Liver (tissue), 9 donors: Measurements from ENCODE around the gene PSMD7. TPM values are rescaled to one million over a fixed set of nuclear protein-coding genes. Genes with fewer than 3 reads are reported as not detected.

ENCODE experiments used
- DNase-seq: peaks from one replicate; pipeline ENCODE4 v3.0.0-alpha.2; 2017; ENCODE audit warnings: low spot score
- H3K27ac ChIP-seq, 2 donors: one replicate each; pipeline ENCODE4 v1.7.0; 2013; ENCODE audit warnings: inconsistent platforms in 2 of 2, low read length in 2 of 2, control low read depth in 1 of 2, low read depth in 1 of 2, mild to moderate bottlenecking in 1 of 2
- H3K27me3 ChIP-seq, 4 donors: one replicate each; pipeline versions ENCODE4 v1.6.1 to v1.7.0; 2013; ENCODE audit warnings: low read length in 3 of 4, inconsistent platforms in 1 of 4, mild to moderate bottlenecking in 1 of 4, moderate library complexity in 1 of 4; ENCODE audit not compliant: control insufficient read depth in 4 of 4, insufficient read depth in 4 of 4
- H3K36me3 ChIP-seq, 4 donors: one replicate each; pipeline versions ENCODE4 v1.6.1 to v1.7.0; 2013; ENCODE audit warnings: low read length in 3 of 4, mild to moderate bottlenecking in 3 of 4, low read depth in 1 of 4, moderate library complexity in 1 of 4; ENCODE audit not compliant: control insufficient read depth in 4 of 4, insufficient read depth in 3 of 4
- H3K4me1 ChIP-seq, 4 donors: one replicate each; pipeline versions ENCODE4 v1.6.1 to v1.7.0; 2013; ENCODE audit warnings: low read length in 3 of 4, mild to moderate bottlenecking in 3 of 4, moderate library complexity in 1 of 4; ENCODE audit not compliant: control insufficient read depth in 4 of 4, insufficient read depth in 4 of 4
- H3K4me3 ChIP-seq, 3 donors: one replicate each; pipeline versions ENCODE4 v1.6.1 to v1.7.0; 2013; ENCODE audit warnings: low read length in 3 of 3, control low read depth in 1 of 3, low read depth in 1 of 3, mild to moderate bottlenecking in 1 of 3
- H3K9ac ChIP-seq, 2 donors: one replicate each; pipeline ENCODE4 v1.7.0; 2013; ENCODE audit warnings: low read length in 2 of 2, mild to moderate bottlenecking in 2 of 2, moderate library complexity in 2 of 2, control low read depth in 1 of 2, low read depth in 1 of 2
- H3K9me3 ChIP-seq, 4 donors: one replicate each; pipeline versions ENCODE4 v1.6.1 to v1.7.0; 2013; ENCODE audit warnings: low read length in 3 of 4; ENCODE audit not compliant: control insufficient read depth in 4 of 4
- ATF3 ChIP-seq: IDR thresholded peaks from 2 replicates; pipeline ENCODE4 v1.6.1; 2016; ENCODE audit warnings: antibody characterized with exemption
- CTCF ChIP-seq: fragments of 150-350 bp; IDR thresholded peaks from 2 replicates; pipeline ENCODE4 v1.5.1; 2017; ENCODE audit warnings: improper control_type of control experiment, low read depth, low read length; ENCODE audit not compliant: missing input control
- EGR1 ChIP-seq, 2 donors: IDR thresholded peaks; 2 replicates each; pipeline ENCODE4 v1.6.1; 2016 to 2018; ENCODE audit warnings: antibody characterized with exemption in 2 of 2, low read depth in 2 of 2
- FOXA1 ChIP-seq: IDR thresholded peaks from 2 replicates; pipeline ENCODE4 v1.6.1; 2016; ENCODE audit warnings: antibody characterized with exemption
- FOXA2 ChIP-seq: IDR thresholded peaks from 2 replicates; pipeline ENCODE4 v1.6.1; 2016; ENCODE audit warnings: antibody characterized with exemption
- GABPA ChIP-seq, 2 donors: IDR thresholded peaks in 1 of 2; conservative IDR thresholded peaks in 1 of 2; 2 replicates each; pipeline ENCODE4 v1.6.1; 2016; ENCODE audit warnings: antibody characterized with exemption in 2 of 2, mild to moderate bottlenecking in 1 of 2, moderate library complexity in 1 of 2
- HNF4A ChIP-seq, 2 donors: conservative IDR thresholded peaks; 2 replicates each; pipeline ENCODE4 v1.6.1; 2016; ENCODE audit warnings: antibody characterized with exemption in 2 of 2, mild to moderate bottlenecking in 2 of 2
- HNF4G ChIP-seq: IDR thresholded peaks from 2 replicates; pipeline ENCODE4 v1.6.1; 2016; ENCODE audit warnings: antibody characterized with exemption
- JUND ChIP-seq, 2 donors: IDR thresholded peaks; 2 replicates each; pipeline ENCODE4 v1.6.1; 2016; ENCODE audit warnings: antibody characterized with exemption in 2 of 2
- MAX ChIP-seq: IDR thresholded peaks from 2 replicates; pipeline ENCODE4 v1.6.1; 2016; ENCODE audit warnings: antibody characterized with exemption
- NR2F2 ChIP-seq: IDR thresholded peaks from 2 replicates; pipeline ENCODE4 v1.6.1; 2016; ENCODE audit warnings: antibody characterized with exemption
- REST ChIP-seq: IDR thresholded peaks from 2 replicates; pipeline ENCODE4 v1.6.1; 2016; ENCODE audit warnings: antibody characterized with exemption, mild to moderate bottlenecking
- SP1 ChIP-seq: IDR thresholded peaks from 2 replicates; pipeline ENCODE4 v1.6.1; 2018; ENCODE audit warnings: antibody characterized with exemption, mild to moderate bottlenecking
- TAF1 ChIP-seq: conservative IDR thresholded peaks from 2 replicates; pipeline ENCODE4 v1.6.1; 2016; ENCODE audit warnings: antibody characterized with exemption, mild to moderate bottlenecking
- YY1 ChIP-seq: IDR thresholded peaks from 2 replicates; pipeline ENCODE4 v1.6.1; 2016; ENCODE audit warnings: antibody characterized with exemption, mild to moderate bottlenecking
- ZBTB33 ChIP-seq: IDR thresholded peaks from 2 replicates; pipeline ENCODE4 v1.6.1; 2016; ENCODE audit warnings: antibody characterized with exemption
- WGBS: extraction: QIAGEN DNeasy Blood & Tissue Kit; methylation state at CpG from one replicate; pipeline ENCODE4 v1.1.7; 2013; 5-methylcytosine and 5-hydroxymethylcytosine counted together
- polyA plus RNA-seq, 2 donors: library from polyadenylated mRNA; stranded (reverse) in 1 of 2; unstranded in 1 of 2; fragments of 200-250 nt in 1 of 2; fragments of >200 nt in 1 of 2; fragmentation: Nextera tagmentation in 1 of 2; extraction: Ambion mirVana in 1 of 2; gene quantifications; one replicate each; pipeline versions ENCODE4 v1.2.1 to v1.2.3, GENCODE V29; 2013 to 2015
- total RNA-seq, 2 donors: library from RNA; depleted of rRNA; stranded (reverse); fragments of >200 nt; gene quantifications; one replicate each; pipeline ENCODE4 v1.2.3, GENCODE V29; 2014
- donor health status: healthy.
- donor health status: healthy.
- donor health status: healthy.
- donor health status: healthy.
- donor health status: healthy.

The PSMD7 gene
- total and polyA plus RNA-seq, 4 donors: 33.7 to 84.9 (median 60.9) TPM

GRCh38 chr16:74281300-74281699 is 15.3 kb upstream of the PSMD7 start:
- TF ChIP-seq NR2F2: no peak
- TF ChIP-seq HNF4G: no peak
- TF ChIP-seq REST: no peak
- no peak for TF ChIP-seq ZBTB33
- TF ChIP-seq CTCF: no peak
- TF ChIP-seq FOXA2: no peak
- no peak for TF ChIP-seq EGR1 (IDR thresholded peaks at IDR 0.05; ENCODE audit: low read depth in 2 of 2)
- TF ChIP-seq HNF4A (conservative IDR thresholded peaks at IDR 0.05): no peak
- no peak for TF ChIP-seq YY1
- TF ChIP-seq SP1: no peak
- TF ChIP-seq ATF3: no peak
- no peak for TF ChIP-seq GABPA (IDR thresholded peaks at IDR 0.05 in 1 of 2, conservative IDR thresholded peaks at IDR 0.05 in 1 of 2)
- no peak for TF ChIP-seq FOXA1
- Histone ChIP-seq H3K27ac (no peak overlapping the region), H3K4me1 (no peaks in the 10 kb centered on the region), H3K27me3 (no peaks in the 10 kb centered on the region), H3K9ac (no peak overlapping the region), H3K9me3 (no peaks in the 10 kb centered on the region), H3K36me3 (no peaks in the 10 kb centered on the region), H3K4me3 (no peak overlapping the region)
- WGBS: 76% methylated on average over 1 of the region's 1 CpG
- no peak for DNase-seq

GRCh38 chr16:74283716-74284115 is 12.9 kb upstream of the PSMD7 start:
- Histone ChIP-seq H3K9ac (no peak overlapping the region), H3K4me3 (no peak overlapping the region), H3K4me1 (no peaks in the 10 kb centered on the region), H3K9me3 (no peaks in the 10 kb centered on the region), H3K36me3 (no peaks in the 10 kb centered on the region), H3K27me3 (no peaks in the 10 kb centered on the region), H3K27ac (no peak overlapping the region)
- no peak for DNase-seq
- TF ChIP-seq FOXA1: no peak
- no peak for TF ChIP-seq ATF3
- no peak for TF ChIP-seq MAX
- no peak for TF ChIP-seq SP1
- TF ChIP-seq TAF1: no peak
- TF ChIP-seq HNF4A (conservative IDR thresholded peaks at IDR 0.05): no peak
- TF ChIP-seq GABPA (IDR thresholded peaks at IDR 0.05 in 1 of 2, conservative IDR thresholded peaks at IDR 0.05 in 1 of 2): no peak
- TF ChIP-seq CTCF: no peak
- no peak for TF ChIP-seq EGR1 (IDR thresholded peaks at IDR 0.05; ENCODE audit: low read depth in 2 of 2)
- TF ChIP-seq JUND (IDR thresholded peaks at IDR 0.05): no peak
- no peak for TF ChIP-seq ZBTB33
- WGBS: 94% methylated on average over 4 of the region's 4 CpGs
